HEK293T (cell line): ENCODE data around the gene TRIM58.

ENCODE experiments used
- ARNT ChIP-seq: fragments of 450-650 bp; IDR thresholded peaks from 2 replicates; pipeline ENCODE4 v1.6.1; 2017; ENCODE audit warnings: mild to moderate bottlenecking
- BHLHE40 ChIP-seq: fragments of 450-650 bp; IDR thresholded peaks from 2 replicates; pipeline ENCODE4 v1.6.1; 2016; ENCODE audit warnings: mild to moderate bottlenecking, moderate library complexity, borderline replicate concordance
- CTBP1 ChIP-seq: fragments of 450-650 bp; IDR thresholded peaks from 2 replicates; pipeline ENCODE4 v1.6.1; 2016; ENCODE audit warnings: borderline replicate concordance
- FOXA1 ChIP-seq: fragments of 450-650 bp; IDR thresholded peaks from 2 replicates; pipeline ENCODE4 v1.6.1; 2016; ENCODE audit warnings: mild to moderate bottlenecking
- FOXK2 ChIP-seq: fragments of 450-650 bp; IDR thresholded peaks from 2 replicates; pipeline ENCODE4 v1.6.1; 2016; ENCODE audit warnings: mild to moderate bottlenecking
- FOXM1 ChIP-seq: fragments of 450-650 bp; IDR thresholded peaks from 2 replicates; pipeline ENCODE4 v1.6.1; 2017; ENCODE audit warnings: mild to moderate bottlenecking, borderline replicate concordance
- HDGF ChIP-seq: fragments of 450-650 bp; IDR thresholded peaks from 2 replicates; pipeline ENCODE4 v1.6.1; 2017; ENCODE audit warnings: antibody characterized with exemption, borderline replicate concordance
- L3MBTL2 ChIP-seq: fragments of 450-650 bp; conservative IDR thresholded peaks from 2 replicates; pipeline ENCODE4 v1.6.1; 2016; ENCODE audit warnings: mild to moderate bottlenecking
- LEF1 ChIP-seq: fragments of 450-650 bp; IDR thresholded peaks from 2 replicates; pipeline ENCODE4 v1.6.1; 2017; ENCODE audit warnings: mild to moderate bottlenecking, borderline replicate concordance
- SUZ12 ChIP-seq: fragments of 450-650 bp; IDR thresholded peaks from 2 replicates; pipeline ENCODE4 v1.6.1; 2016; ENCODE audit warnings: mild to moderate bottlenecking
- TARDBP ChIP-seq: fragments of 450-650 bp; IDR thresholded peaks from 2 replicates; pipeline ENCODE4 v1.6.1; 2016
- ZNF384 ChIP-seq: fragments of 450-650 bp; IDR thresholded peaks from 2 replicates; pipeline ENCODE4 v1.6.1; 2016
- TF ChIP-seq, protein P1 (sequence below): fragments of 450-650 bp; IDR thresholded peaks from 2 replicates; pipeline ENCODE4 v1.6.1; 2016

DNA sequence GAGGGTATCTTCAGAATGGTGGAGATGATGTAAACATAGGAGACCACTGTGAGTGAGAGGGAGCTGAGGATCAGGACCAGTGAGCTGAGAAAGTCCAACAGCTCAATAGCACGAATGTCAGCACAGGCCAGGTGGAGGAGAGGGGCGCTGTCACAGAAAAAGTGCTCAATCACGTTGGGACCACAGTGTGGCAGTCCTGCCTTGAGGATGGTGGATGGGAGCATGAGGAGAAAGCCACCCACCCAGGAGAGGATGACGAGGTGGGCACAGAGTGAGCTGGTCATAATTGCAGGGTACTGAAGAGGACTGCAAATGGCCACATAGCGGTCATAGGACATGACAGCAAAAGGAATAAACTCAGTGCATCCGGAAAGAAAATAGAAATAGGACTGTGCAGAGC, 23.4 kb upstream of the TRIM58 start:
- no peak for TF ChIP-seq BHLHE40
- TF ChIP-seq TARDBP = no peak
- no peak for TF ChIP-seq ARNT
- TF ChIP-seq FOXM1 = no peak
- no peak for TF ChIP-seq ZNF384
- no peak for TF ChIP-seq CTBP1
- TF ChIP-seq FOXK2 = no peak
- TF ChIP-seq L3MBTL2 = no peak
- TF ChIP-seq SUZ12 = no peak
- TF ChIP-seq HDGF = no peak
- TF ChIP-seq, protein P1, sequence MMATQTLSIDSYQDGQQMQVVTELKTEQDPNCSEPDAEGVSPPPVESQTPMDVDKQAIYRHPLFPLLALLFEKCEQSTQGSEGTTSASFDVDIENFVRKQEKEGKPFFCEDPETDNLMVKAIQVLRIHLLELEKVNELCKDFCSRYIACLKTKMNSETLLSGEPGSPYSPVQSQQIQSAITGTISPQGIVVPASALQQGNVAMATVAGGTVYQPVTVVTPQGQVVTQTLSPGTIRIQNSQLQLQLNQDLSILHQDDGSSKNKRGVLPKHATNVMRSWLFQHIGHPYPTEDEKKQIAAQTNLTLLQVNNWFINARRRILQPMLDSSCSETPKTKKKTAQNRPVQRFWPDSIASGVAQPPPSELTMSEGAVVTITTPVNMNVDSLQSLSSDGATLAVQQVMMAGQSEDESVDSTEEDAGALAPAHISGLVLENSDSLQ = no peak
- TF ChIP-seq FOXA1 = no peak
- TF ChIP-seq LEF1 = no peak
